OCI-LY3 (cell line): Measurements from ENCODE around the gene MT1HL1.

Experiments
- H2AFZ ChIP-seq: fragments of 200-600, 300-600 bp; shearing (Covaris generic); 2 replicates; pipeline ENCODE4 v1.6.0; 2014; ENCODE audit warnings: antibody characterized with exemption, low read depth, low read length
- H3K27ac ChIP-seq: fragments of 200-600, 300-600 bp; sonication (generic); 2 replicates; pipeline ENCODE4 v1.5.1; 2014; ENCODE audit warnings: mild to moderate bottlenecking, low read length, moderate library complexity, mixed read lengths
- H3K27me3 ChIP-seq: fragments of 200-600, 300-600 bp; sonication (generic); 2 replicates; pipeline ENCODE4 v1.6.1; 2014; ENCODE audit warnings: low read depth, low read length, mixed read lengths
- H3K36me3 ChIP-seq: fragments of 200-600, 300-600 bp; sonication (generic); replicated peaks from 2 replicates; pipeline ENCODE3; 2014; ENCODE audit warnings: low read depth, low read length, mixed read lengths
- H3K4me1 ChIP-seq: fragments of 300-600, 200-600 bp; sonication (generic); 2 replicates; pipeline ENCODE4 v1.6.1; 2014; ENCODE audit warnings: low read length, mixed read lengths
- H3K4me2 ChIP-seq: fragments of 200-600, 300-600 bp; sonication (generic); 2 replicates; pipeline ENCODE4 v1.6.1; 2014; ENCODE audit warnings: low read length, mixed read lengths
- H3K4me3 ChIP-seq: fragments of 300-600, 200-600 bp; sonication (generic); 2 replicates; pipeline ENCODE4 v1.5.1; 2014; ENCODE audit warnings: antibody characterized with exemption, mild to moderate bottlenecking, low read length, moderate library complexity
- H3K79me2 ChIP-seq: fragments of 300-600, 200-600 bp; shearing (Covaris generic); 2 replicates; pipeline ENCODE4 v1.6.1; 2014; ENCODE audit warnings: mild to moderate bottlenecking, low read length, mixed read lengths
- H3K9ac ChIP-seq: fragments of 300-600, 200-600 bp; shearing (Covaris generic); 2 replicates; pipeline ENCODE4 v1.6.0; 2014; ENCODE audit warnings: mild to moderate bottlenecking, low read length, moderate library complexity
- H3K9me3 ChIP-seq: fragments of 200-600, 300-600 bp; shearing (Covaris generic); 2 replicates; pipeline ENCODE4 v1.6.1; 2014; ENCODE audit warnings: low read length, mixed read lengths; ENCODE audit not compliant: insufficient read depth
- H4K20me1 ChIP-seq: fragments of 200-600, 300-600 bp; sonication (generic); 2 replicates; pipeline ENCODE4 v1.6.1; 2016; ENCODE audit warnings: low read length, mixed read lengths; ENCODE audit not compliant: insufficient read depth
- CTCF ChIP-seq: fragments of 200-600, 300-600 bp; sonication (generic); IDR thresholded peaks from 2 replicates; pipeline ENCODE4 v1.5.1; 2014; ENCODE audit warnings: antibody characterized with exemption, low read length, low read depth
- EZH2phosphoT487 ChIP-seq: fragments of 200-600 bp; shearing (Covaris generic); IDR thresholded peaks from 2 replicates; pipeline ENCODE4 v1.6.1; 2018; ENCODE audit warnings: antibody characterized with exemption, mixed run types, low read depth

Gene MT1HL1

GRCh38 chr1:236966636-236967035, 37.6 kb downstream of the MT1HL1 start:
- H3K4me1 ChIP-seq: peaks cover 4% of the 10 kb centered on the region; the same call in 1 of the 2 replicates
- no peak overlapping the region for H2AFZ ChIP-seq
- no peak overlapping the region for H3K9ac ChIP-seq
- H3K27ac ChIP-seq: no peak overlapping the region
- no peak overlapping the region for H3K4me2 ChIP-seq
- H3K4me3 ChIP-seq: no peak overlapping the region
- TF ChIP-seq EZH2phosphoT487: no peak
- TF ChIP-seq CTCF: no peak
- H3K27me3 ChIP-seq: peaks cover 24% of the 10 kb centered on the region
- peaks cover 6% of the 10 kb centered on the region; the same call in 1 of the 2 replicates for H3K9me3 ChIP-seq
- no peaks in the 10 kb centered on the region for H3K36me3 ChIP-seq
- no peaks in the 10 kb centered on the region for H4K20me1 ChIP-seq
- no peaks in the 10 kb centered on the region for H3K79me2 ChIP-seq

DNA sequence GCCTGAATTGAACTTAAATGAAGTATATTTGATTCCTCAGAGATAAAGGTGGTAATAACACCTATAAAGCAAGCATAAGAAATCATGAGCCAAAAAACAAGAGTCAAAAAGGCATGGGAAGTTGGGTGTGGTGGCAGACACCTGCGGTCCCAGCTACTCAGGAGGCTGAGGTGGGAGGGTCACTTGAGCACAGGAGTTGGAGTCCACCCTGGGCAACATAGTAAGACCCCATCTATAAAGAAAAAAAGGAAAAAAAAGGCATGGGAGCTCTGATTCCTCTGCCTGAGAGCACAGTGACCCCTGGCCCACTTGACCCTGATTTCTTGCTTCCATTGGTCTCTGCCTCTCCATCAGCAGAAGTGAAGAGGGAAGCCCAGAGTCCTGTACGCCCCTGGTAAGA, 40.3 kb downstream of the MT1HL1 start:
- Histone ChIP-seq H3K4me1 (peaks cover 3% of the 10 kb centered on the region; the same call in 1 of the 2 replicates), H2AFZ (no peak overlapping the region), H3K27ac (no peak overlapping the region), H3K4me3 (no peak overlapping the region), H3K9ac (no peak overlapping the region), H3K9me3 (peaks cover 6% of the 10 kb centered on the region; the same call in 1 of the 2 replicates), H3K27me3 (peaks cover 24% of the 10 kb centered on the region), H4K20me1 (no peaks in the 10 kb centered on the region), H3K4me2 (no peak overlapping the region), H3K79me2 (no peaks in the 10 kb centered on the region), H3K36me3 (no peaks in the 10 kb centered on the region)
- no peak for TF ChIP-seq CTCF
- no peak for TF ChIP-seq EZH2phosphoT487

GRCh38 chr1:236959112-236959511, 45.1 kb downstream of the MT1HL1 start:
- no peaks in the 10 kb centered on the region for H3K79me2 ChIP-seq
- no peak for TF ChIP-seq EZH2phosphoT487
- TF ChIP-seq CTCF: no peak

GRCh38 chr1:236957235-236957634, 47.0 kb downstream of the MT1HL1 start:
- H4K20me1 ChIP-seq: no peaks in the 10 kb centered on the region
- H3K79me2 ChIP-seq: no peaks in the 10 kb centered on the region
- H3K36me3 ChIP-seq: no peaks in the 10 kb centered on the region
- no peaks in the 10 kb centered on the region; the same call in 1 of the 2 replicates for H3K27me3 ChIP-seq
- no peaks in the 10 kb centered on the region for H3K4me1 ChIP-seq
- no peaks in the 10 kb centered on the region for H3K9me3 ChIP-seq
- H3K27ac ChIP-seq: no peak overlapping the region
- no peak overlapping the region for H3K9ac ChIP-seq
- TF ChIP-seq CTCF: no peak
- TF ChIP-seq EZH2phosphoT487: no peak
- H2AFZ ChIP-seq: no peak overlapping the region
- no peak overlapping the region for H3K4me2 ChIP-seq
- H3K4me3 ChIP-seq: no peak overlapping the region

More at GRCh38 chr1:236959112-236959511, 45.1 kb downstream of the MT1HL1 start:
- Histone ChIP-seq H3K36me3 (no peaks in the 10 kb centered on the region), H3K9me3 (peaks cover 6% of the 10 kb centered on the region; the same call in 1 of the 2 replicates), H3K9ac (no peak overlapping the region), H3K27ac (no peak overlapping the region), H3K4me1 (peaks cover 3% of the 10 kb centered on the region; the same call in 1 of the 2 replicates), H3K4me3 (no peak overlapping the region), H3K27me3 (no peaks in the 10 kb centered on the region; the same call in 1 of the 2 replicates), H2AFZ (no peak overlapping the region), H4K20me1 (no peaks in the 10 kb centered on the region), H3K4me2 (no peak overlapping the region)
